Measurements from ENCODE around the gene MAVS.

DNA sequence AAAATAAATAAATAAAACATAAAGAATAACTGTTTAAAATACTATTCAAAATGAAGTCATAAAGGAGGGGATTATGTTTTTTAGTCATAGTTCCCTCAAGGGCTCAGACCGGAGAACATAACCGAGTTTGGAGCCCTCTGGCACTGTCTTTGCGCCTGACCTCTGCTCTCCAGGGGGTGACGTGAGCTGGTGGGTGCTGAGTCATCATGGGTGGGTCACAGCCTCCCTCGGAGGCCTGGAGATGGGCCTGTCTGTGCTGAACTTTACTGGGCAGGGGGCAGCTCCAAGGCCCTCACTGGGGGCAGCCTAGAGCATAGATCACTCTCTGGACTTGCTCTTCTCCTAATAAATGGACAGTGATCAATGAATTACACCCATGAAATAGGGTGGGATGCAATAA lies 3.1 kb upstream of the MAVS start:
- no peak for TF ChIP-seq EZH2 (IDR thresholded peaks at IDR 0.05; ENCODE audit: borderline replicate concordance)
- no peak for TF ChIP-seq CTCF (IDR thresholded peaks at IDR 0.05; ENCODE audit: poor library complexity)
- no peak for TF ChIP-seq EZH2phosphoT487 (IDR thresholded peaks at IDR 0.05; ENCODE audit: low read depth, severe bottlenecking, unreplicated experiment)

All from hepatocyte (in vitro differentiated cells).